ENCODE results near the gene GLT1D1.

The GLT1D1 gene

DNA sequence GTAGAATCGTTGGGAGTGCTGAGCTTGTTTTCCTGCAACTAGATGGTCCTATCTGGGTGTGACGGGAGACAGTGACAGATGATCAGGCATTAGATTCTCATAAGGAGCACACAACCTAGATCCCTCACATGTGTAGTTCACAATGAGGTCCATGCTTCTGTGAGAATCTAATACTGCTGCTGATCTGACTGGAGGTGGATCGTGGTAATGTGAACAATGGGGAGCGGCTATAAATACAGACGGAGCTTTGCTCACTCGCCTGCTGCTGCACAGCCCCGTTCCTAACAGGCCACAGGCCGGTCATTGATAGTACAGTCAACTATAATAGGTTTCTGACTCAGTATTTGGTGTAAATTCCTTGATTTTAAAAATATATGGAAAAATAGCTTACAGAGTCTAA, 138.8 kb downstream of the GLT1D1 start:
- DNase-seq (ENCODE audit: extremely low spot score): no peak
- CTCF ChIA-PET: interaction anchor here (1.6 kb wide), 1 partner anchor 25 kb away, joined by 3 read pairs; no protein-coding TSS in a partner anchor
- TF ChIP-seq, protein P1, sequence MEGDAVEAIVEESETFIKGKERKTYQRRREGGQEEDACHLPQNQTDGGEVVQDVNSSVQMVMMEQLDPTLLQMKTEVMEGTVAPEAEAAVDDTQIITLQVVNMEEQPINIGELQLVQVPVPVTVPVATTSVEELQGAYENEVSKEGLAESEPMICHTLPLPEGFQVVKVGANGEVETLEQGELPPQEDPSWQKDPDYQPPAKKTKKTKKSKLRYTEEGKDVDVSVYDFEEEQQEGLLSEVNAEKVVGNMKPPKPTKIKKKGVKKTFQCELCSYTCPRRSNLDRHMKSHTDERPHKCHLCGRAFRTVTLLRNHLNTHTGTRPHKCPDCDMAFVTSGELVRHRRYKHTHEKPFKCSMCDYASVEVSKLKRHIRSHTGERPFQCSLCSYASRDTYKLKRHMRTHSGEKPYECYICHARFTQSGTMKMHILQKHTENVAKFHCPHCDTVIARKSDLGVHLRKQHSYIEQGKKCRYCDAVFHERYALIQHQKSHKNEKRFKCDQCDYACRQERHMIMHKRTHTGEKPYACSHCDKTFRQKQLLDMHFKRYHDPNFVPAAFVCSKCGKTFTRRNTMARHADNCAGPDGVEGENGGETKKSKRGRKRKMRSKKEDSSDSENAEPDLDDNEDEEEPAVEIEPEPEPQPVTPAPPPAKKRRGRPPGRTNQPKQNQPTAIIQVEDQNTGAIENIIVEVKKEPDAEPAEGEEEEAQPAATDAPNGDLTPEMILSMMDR (IDR thresholded peaks at IDR 0.05; ENCODE audit: control extremely low read depth, extremely low read depth, low read depth, missing control alignments): no peak
- POLR2A ChIA-PET: no interaction called here

DNA sequence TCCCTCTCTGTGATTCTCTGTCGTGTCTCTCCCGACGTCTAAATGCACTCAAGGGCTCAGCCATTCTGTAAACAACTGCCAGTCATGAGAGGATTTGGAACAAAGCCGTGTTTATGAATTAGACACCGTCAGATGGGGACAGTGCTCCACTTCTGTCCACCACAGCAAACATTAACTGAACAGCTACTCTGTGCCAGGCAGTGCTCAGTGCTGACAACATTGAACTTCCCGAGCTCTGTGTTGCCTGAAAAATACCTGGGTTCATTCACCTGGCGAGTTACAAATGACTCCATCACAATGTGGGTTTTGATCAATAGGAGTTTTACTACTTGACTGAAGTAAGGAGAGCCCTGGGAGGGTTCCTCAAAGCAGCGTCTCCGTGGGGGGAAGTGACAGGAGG, 139.3 kb downstream of the GLT1D1 start:
- CTCF ChIA-PET: interaction anchor here (1.6 kb wide), 1 partner anchor 25 kb away, joined by 3 read pairs; no protein-coding TSS in a partner anchor

DNA sequence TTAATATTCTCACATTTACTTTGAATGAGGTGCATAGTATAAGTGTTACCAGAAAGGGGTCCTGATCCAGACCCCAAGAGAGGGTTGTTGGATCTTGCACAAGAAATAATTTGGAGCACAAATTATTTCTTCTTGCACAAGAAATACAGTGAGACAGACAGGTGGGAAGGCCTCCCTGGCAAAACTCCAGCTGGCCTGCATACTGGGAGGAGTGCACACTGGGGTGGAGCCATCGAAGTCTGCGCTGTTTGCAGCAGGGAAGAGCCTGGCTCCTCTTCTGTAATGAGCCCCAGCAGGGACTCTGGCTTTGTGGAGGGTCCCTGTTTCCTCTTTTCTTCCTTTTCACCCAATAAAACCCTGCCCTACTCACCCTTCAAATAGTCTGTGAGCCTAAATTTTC, 141.6 kb downstream of the GLT1D1 start:
- DNase-seq (ENCODE audit: extremely low spot score): no peak

More for the DNA sequence above, 139.3 kb downstream of the GLT1D1 start:
- TF ChIP-seq, protein P1 (IDR thresholded peaks at IDR 0.05; ENCODE audit: control extremely low read depth, extremely low read depth, low read depth, missing control alignments): no peak
- DNase-seq (ENCODE audit: extremely low spot score): no peak
- POLR2A ChIA-PET: no interaction called here

DNA sequence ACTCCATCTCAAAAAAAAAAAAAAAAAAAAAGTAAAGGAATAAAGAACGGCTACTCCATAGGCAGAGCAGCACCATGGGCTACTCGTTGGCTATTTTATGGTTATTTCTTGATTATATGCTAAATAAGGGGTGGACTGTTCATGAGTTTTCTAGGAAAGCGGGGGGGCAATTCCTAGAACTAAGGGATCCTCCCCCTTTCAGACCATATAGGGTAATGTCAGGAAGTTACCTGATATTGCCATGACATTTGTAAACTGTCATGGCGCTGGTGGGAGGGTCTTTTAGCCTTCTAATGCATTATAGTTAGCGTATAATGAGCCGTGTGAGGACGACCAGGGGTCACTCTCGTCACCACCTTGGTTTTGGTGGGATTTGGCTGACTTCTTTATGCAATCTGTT, 142.3 kb downstream of the GLT1D1 start:
- TF ChIP-seq, protein P1 (IDR thresholded peaks at IDR 0.05; ENCODE audit: control extremely low read depth, extremely low read depth, low read depth, missing control alignments): no peak
- POLR2A ChIA-PET: no interaction called here
- DNase-seq (ENCODE audit: extremely low spot score): no peak
- CTCF ChIA-PET: no interaction called here

More for the DNA sequence above, 141.6 kb downstream of the GLT1D1 start:
- POLR2A ChIA-PET: no interaction called here
- TF ChIP-seq, protein P1 (IDR thresholded peaks at IDR 0.05; ENCODE audit: control extremely low read depth, extremely low read depth, low read depth, missing control alignments): no peak
- CTCF ChIA-PET: no interaction called here

DNA sequence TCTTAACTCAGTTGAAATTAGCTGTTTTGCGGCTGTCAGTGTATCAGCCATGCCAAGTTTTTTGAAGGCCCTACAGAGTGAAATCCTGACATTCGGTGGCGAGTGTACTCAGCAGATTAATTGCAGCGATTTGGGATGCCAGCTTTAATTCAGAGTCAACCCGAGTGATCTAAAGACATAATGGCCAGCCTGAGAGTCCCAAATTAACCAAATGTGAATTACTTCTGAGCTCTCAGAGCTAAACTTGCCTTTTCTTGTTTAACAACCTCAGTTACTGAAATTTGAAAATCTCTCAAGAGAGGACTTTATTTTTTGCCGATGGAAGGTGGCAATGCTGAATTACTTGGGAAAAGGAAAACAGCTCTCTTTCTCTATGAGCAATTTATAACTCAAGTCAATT, 148.5 kb downstream of the GLT1D1 start:
- ChIA-PET POLR2A (no interaction called here), CTCF (no interaction called here)
- DNase-seq (ENCODE audit: extremely low spot score): no peak
- TF ChIP-seq, protein P1 (IDR thresholded peaks at IDR 0.05; ENCODE audit: control extremely low read depth, extremely low read depth, low read depth, missing control alignments): no peak

DNA sequence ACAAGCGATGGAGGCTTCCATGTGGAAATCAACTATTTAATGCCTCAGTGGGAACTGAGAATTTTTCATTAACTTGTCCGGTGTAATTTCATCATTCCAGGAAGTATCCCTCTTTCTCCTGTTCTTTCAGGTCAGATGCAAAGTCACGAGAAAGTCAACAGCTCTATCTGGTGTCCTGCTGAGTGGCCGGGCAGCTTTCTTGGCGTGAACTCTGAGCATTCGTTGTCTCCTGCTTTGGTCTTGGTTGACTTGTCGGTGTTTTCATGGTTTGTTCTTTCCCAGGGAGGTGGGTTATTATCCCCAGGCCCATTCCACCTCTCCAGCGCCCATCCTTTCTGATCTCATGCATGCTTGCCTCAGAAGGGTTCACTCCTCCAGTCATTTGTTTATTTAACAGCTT, 149.1 kb downstream of the GLT1D1 start:
- CTCF ChIA-PET: no interaction called here
- TF ChIP-seq, protein P1 (IDR thresholded peaks at IDR 0.05; ENCODE audit: control extremely low read depth, extremely low read depth, low read depth, missing control alignments): no peak
- POLR2A ChIA-PET: no interaction called here
- no peak for DNase-seq (ENCODE audit: extremely low spot score)

DNA sequence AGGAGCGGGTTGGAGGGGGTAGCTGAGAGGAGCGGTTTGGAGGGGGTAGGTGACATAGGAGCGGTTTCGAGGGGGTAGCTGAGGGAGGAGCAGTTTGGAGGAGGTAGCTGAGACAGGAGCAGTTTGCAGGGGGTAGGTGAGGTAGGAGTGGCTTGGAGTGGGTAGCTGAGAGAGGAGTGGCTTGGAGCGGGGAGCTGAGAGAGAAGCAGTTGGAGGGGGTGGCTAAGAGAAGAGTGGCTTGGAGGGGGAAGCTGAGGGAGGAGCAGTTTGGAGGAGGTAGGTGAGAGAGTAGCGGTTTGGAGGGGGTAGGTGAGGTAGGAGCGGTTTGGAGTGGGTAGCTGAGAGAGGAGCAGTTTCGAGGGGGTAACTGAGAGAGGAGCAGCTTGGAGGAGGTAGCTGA, 152.1 kb downstream of the GLT1D1 start:
- DNase-seq (ENCODE audit: extremely low spot score): no peak
- CTCF ChIA-PET: interaction anchor here (1.2 kb wide), 1 partner anchor 42 kb away, joined by 4 read pairs; no protein-coding TSS in a partner anchor
- TF ChIP-seq, protein P1 (IDR thresholded peaks at IDR 0.05; ENCODE audit: control extremely low read depth, extremely low read depth, low read depth, missing control alignments): no peak
- POLR2A ChIA-PET: no interaction called here

All from GM10248 (cell line).